ENCODE measurements around the gene UPF1.
A peak's percentile ranks its signal among the peaks of the same experiment; 100 is the strongest.

The UPF1 gene

GRCh38 chr19:18840288-18841267 is 8.8 kb downstream of the UPF1 start:
- no peak for DNase-seq

- no peak for DNase-seq
Observed at GRCh38 chr19:18841400-18841799, 9.6 kb downstream of the UPF1 start.

- no peak for DNase-seq
Observed at GRCh38 chr19:18842166-18842565, 10.4 kb downstream of the UPF1 start.

- peak; percentile 28 for DNase-seq
Observed at GRCh38 chr19:18843960-18844359, 12.2 kb downstream of the UPF1 start.

GRCh38 chr19:18844806-18845329 is 13.1 kb downstream of the UPF1 start:
- no peak for DNase-seq

- DNase-seq: no peak
Observed at GRCh38 chr19:18845961-18846360, 14.2 kb downstream of the UPF1 start.

GRCh38 chr19:18846862-18847548 is 15.2 kb downstream of the UPF1 start:
- DNase-seq: peak; percentile 80

- peak; percentile 56 for DNase-seq
Observed at GRCh38 chr19:18847549-18848463, 16.0 kb downstream of the UPF1 start.

- peak; percentile 65 for DNase-seq
Observed at GRCh38 chr19:18848878-18849661, 17.3 kb downstream of the UPF1 start.

GRCh38 chr19:18849838-18850400 is 18.2 kb downstream of the UPF1 start:
- no peak for DNase-seq

GRCh38 chr19:18850471-18851375 is 19.0 kb downstream of the UPF1 start:
- DNase-seq: no peak

GRCh38 chr19:18851673-18852325 is 20.0 kb downstream of the UPF1 start:
- DNase-seq: no peak

- no peak for DNase-seq
Observed at GRCh38 chr19:18852648-18853047, 20.9 kb downstream of the UPF1 start.

- DNase-seq: no peak
Observed at GRCh38 chr19:18853755-18854427, 22.1 kb downstream of the UPF1 start.

- no peak for DNase-seq
Observed at GRCh38 chr19:18854982-18855381, 23.2 kb downstream of the UPF1 start.

- DNase-seq: no peak
Observed at GRCh38 chr19:18855647-18856384, 24.1 kb downstream of the UPF1 start.

GRCh38 chr19:18856385-18857126 is 24.8 kb downstream of the UPF1 start:
- no peak for DNase-seq

GRCh38 chr19:18857223-18857622 is 25.5 kb downstream of the UPF1 start:
- DNase-seq: no peak
